Adipocyte (in vitro differentiated cells): ENCODE measurements around the gene ADGB.

ENCODE experiments used
- DNase-seq: peaks from one replicate; pipeline ENCODE4 v3.0.0-alpha.2; 2015; ENCODE audit warnings: low read depth
- H3K27me3 ChIP-seq: replicated peaks from 2 replicates; pipeline ENCODE4 v1.7.0; 2013; ENCODE audit warnings: mild to moderate bottlenecking, low read length, moderate library complexity; ENCODE audit not compliant: control insufficient read depth, insufficient read depth
- H3K36me3 ChIP-seq: 2 replicates; pipeline ENCODE4 v1.7.0; 2013; ENCODE audit warnings: low read length, mild to moderate bottlenecking, moderate library complexity; ENCODE audit not compliant: control insufficient read depth, insufficient read depth, severe bottlenecking
- H3K4me1 ChIP-seq: 2 replicates; pipeline ENCODE4 v1.7.0; 2013; ENCODE audit warnings: mild to moderate bottlenecking, low read length, moderate library complexity; ENCODE audit not compliant: control insufficient read depth, insufficient read depth
- H3K4me3 ChIP-seq: 2 replicates; pipeline ENCODE4 v1.7.0; 2013; ENCODE audit warnings: mild to moderate bottlenecking, low read length, moderate library complexity
- H3K9ac ChIP-seq: 2 replicates; pipeline ENCODE4 v1.7.0; 2013; ENCODE audit warnings: mild to moderate bottlenecking, low read length, moderate library complexity
- H3K9me3 ChIP-seq: 2 replicates; pipeline ENCODE4 v1.7.0; 2013; ENCODE audit warnings: mild to moderate bottlenecking, low read length, moderate library complexity; ENCODE audit not compliant: control insufficient read depth

The ADGB gene

GRCh38 chr6:146634022-146634421 lies 35.2 kb downstream of the ADGB start:
- Histone ChIP-seq H3K27me3 (no peaks in the 10 kb centered on the region), H3K4me1 (no peaks in the 10 kb centered on the region), H3K9ac (no peak overlapping the region), H3K9me3 (no peaks in the 10 kb centered on the region), H3K4me3 (no peak overlapping the region), H3K36me3 (no peaks in the 10 kb centered on the region)
- no peak for DNase-seq

- Histone ChIP-seq H3K9ac (no peak overlapping the region), H3K4me3 (no peak overlapping the region), H3K4me1 (no peaks in the 10 kb centered on the region), H3K36me3 (no peaks in the 10 kb centered on the region), H3K9me3 (no peaks in the 10 kb centered on the region), H3K27me3 (no peaks in the 10 kb centered on the region)
- no peak for DNase-seq
Observed at GRCh38 chr6:146635165-146635564, 36.4 kb downstream of the ADGB start.

- no peaks in the 10 kb centered on the region for H3K9me3 ChIP-seq
- H3K4me1 ChIP-seq = no peaks in the 10 kb centered on the region
- H3K27me3 ChIP-seq = no peaks in the 10 kb centered on the region
- H3K36me3 ChIP-seq = no peaks in the 10 kb centered on the region
- H3K9ac ChIP-seq = no peak overlapping the region
- H3K4me3 ChIP-seq = no peak overlapping the region
- DNase-seq = no peak
Observed at GRCh38 chr6:146636481-146636880, 37.7 kb downstream of the ADGB start.

- H3K9me3 ChIP-seq = no peaks in the 10 kb centered on the region
- no peak for DNase-seq
- H3K4me1 ChIP-seq = no peaks in the 10 kb centered on the region
- no peaks in the 10 kb centered on the region for H3K27me3 ChIP-seq
- no peak overlapping the region for H3K4me3 ChIP-seq
- H3K9ac ChIP-seq = no peak overlapping the region
- H3K36me3 ChIP-seq = no peaks in the 10 kb centered on the region
Observed at GRCh38 chr6:146642921-146643320, 44.1 kb downstream of the ADGB start.

- Histone ChIP-seq H3K4me3 (no peak overlapping the region), H3K9me3 (no peaks in the 10 kb centered on the region), H3K9ac (no peak overlapping the region), H3K27me3 (no peaks in the 10 kb centered on the region), H3K36me3 (no peaks in the 10 kb centered on the region), H3K4me1 (no peaks in the 10 kb centered on the region)
- DNase-seq = peak; percentile 13
Observed at GRCh38 chr6:146650799-146651481, 52.2 kb downstream of the ADGB start.

- no peak for DNase-seq
- Histone ChIP-seq H3K4me1 (no peaks in the 10 kb centered on the region), H3K36me3 (no peaks in the 10 kb centered on the region), H3K4me3 (no peak overlapping the region), H3K27me3 (no peaks in the 10 kb centered on the region), H3K9me3 (no peaks in the 10 kb centered on the region), H3K9ac (no peak overlapping the region)
Observed at GRCh38 chr6:146651482-146651863, 52.7 kb downstream of the ADGB start.

GRCh38 chr6:146657432-146657831 lies 58.7 kb downstream of the ADGB start:
- Histone ChIP-seq H3K4me1 (no peaks in the 10 kb centered on the region), H3K9ac (no peak overlapping the region), H3K9me3 (no peaks in the 10 kb centered on the region)

GRCh38 chr6:146664871-146665360 lies 66.1 kb downstream of the ADGB start:
- no peaks in the 10 kb centered on the region for H3K36me3 ChIP-seq
- no peaks in the 10 kb centered on the region for H3K27me3 ChIP-seq
- no peaks in the 10 kb centered on the region for H3K9me3 ChIP-seq
- H3K4me3 ChIP-seq = no peak overlapping the region
- DNase-seq = peak; percentile 13
- H3K4me1 ChIP-seq = no peaks in the 10 kb centered on the region
- H3K9ac ChIP-seq = no peak overlapping the region

More at GRCh38 chr6:146657432-146657831, 58.7 kb downstream of the ADGB start:
- Histone ChIP-seq H3K27me3 (no peaks in the 10 kb centered on the region), H3K36me3 (no peaks in the 10 kb centered on the region), H3K4me3 (no peak overlapping the region)
- no peak for DNase-seq

- Histone ChIP-seq H3K9me3 (no peaks in the 10 kb centered on the region), H3K4me3 (no peak overlapping the region), H3K27me3 (no peaks in the 10 kb centered on the region), H3K4me1 (no peaks in the 10 kb centered on the region), H3K36me3 (no peaks in the 10 kb centered on the region), H3K9ac (no peak overlapping the region)
- DNase-seq = no peak
Observed at GRCh38 chr6:146666909-146667308, 68.1 kb downstream of the ADGB start.

GRCh38 chr6:146670161-146670560 lies 71.4 kb downstream of the ADGB start:
- H3K4me1 ChIP-seq = no peaks in the 10 kb centered on the region
- H3K36me3 ChIP-seq = no peaks in the 10 kb centered on the region
- no peak overlapping the region for H3K9ac ChIP-seq
- no peaks in the 10 kb centered on the region for H3K9me3 ChIP-seq
- no peaks in the 10 kb centered on the region for H3K27me3 ChIP-seq
- no peak for DNase-seq
- no peak overlapping the region for H3K4me3 ChIP-seq

- H3K9ac ChIP-seq = no peak overlapping the region
- H3K36me3 ChIP-seq = no peaks in the 10 kb centered on the region
- H3K4me3 ChIP-seq = no peak overlapping the region
- no peak for DNase-seq
- no peaks in the 10 kb centered on the region for H3K9me3 ChIP-seq
- H3K27me3 ChIP-seq = no peaks in the 10 kb centered on the region
- no peaks in the 10 kb centered on the region for H3K4me1 ChIP-seq
Observed at GRCh38 chr6:146673069-146673468, 74.3 kb downstream of the ADGB start.

- Histone ChIP-seq H3K9me3 (no peaks in the 10 kb centered on the region), H3K27me3 (no peaks in the 10 kb centered on the region)
Observed at GRCh38 chr6:146679386-146679785, 80.6 kb downstream of the ADGB start.

More at GRCh38 chr6:146679386-146679785, 80.6 kb downstream of the ADGB start:
- Histone ChIP-seq H3K4me3 (no peak overlapping the region), H3K4me1 (no peaks in the 10 kb centered on the region), H3K36me3 (no peaks in the 10 kb centered on the region), H3K9ac (no peak overlapping the region)
- DNase-seq = no peak
